GM21381 (cell line): ENCODE measurements around the gene ANKRD53.

Source experiments
- ATAC-seq: cut with Tn5 transposase; IDR thresholded peaks from one replicate; pipeline ENCODE4 v1.9.1; 2021; ENCODE audit warnings: mild to moderate bottlenecking, moderate library complexity; ENCODE audit not compliant: unreplicated experiment

ANKRD53 gene

DNA sequence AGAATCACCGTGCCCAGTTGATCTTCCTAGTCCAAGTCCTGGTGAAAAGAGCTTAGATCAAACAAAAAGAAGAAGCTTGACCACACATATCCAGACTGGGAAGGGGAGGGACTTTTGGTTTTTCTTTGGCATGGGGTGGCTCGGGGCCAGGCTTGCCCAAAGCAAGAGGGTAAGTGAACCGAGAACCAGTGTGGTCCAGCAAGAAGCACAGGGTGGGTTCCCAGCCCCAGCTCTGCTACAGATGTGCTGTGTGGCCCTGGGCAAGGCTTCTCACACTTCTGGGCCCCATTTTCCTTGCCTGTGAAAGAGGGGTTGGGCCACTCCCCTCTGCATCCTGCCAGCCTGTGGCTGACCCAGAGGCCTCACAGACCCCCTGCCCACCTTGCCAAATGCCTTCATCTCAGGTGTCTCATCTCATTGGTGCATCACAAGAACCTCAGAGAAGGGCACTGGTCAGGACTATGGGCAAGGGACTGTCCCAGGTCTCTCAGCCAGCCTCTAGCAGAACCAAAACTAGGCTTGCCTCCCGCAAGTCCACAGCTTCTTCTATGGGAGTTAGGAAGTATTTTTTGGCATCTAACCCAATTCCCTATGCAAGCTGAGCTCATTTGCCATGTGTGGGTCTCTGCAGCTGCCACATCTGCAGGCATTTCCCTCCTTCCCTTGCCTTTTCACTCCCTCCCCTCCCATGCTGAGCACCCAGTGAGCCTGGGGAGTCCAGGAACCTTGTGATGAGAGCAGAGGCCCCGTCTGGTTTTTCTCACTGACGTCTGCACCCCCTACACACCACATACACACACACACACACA is 35.8 kb upstream of the ANKRD53 start:
- ATAC-seq, result no peak

GRCh38 chr2:70943205-70943871 is 35.1 kb upstream of the ANKRD53 start:
- ATAC-seq, result no peak

DNA sequence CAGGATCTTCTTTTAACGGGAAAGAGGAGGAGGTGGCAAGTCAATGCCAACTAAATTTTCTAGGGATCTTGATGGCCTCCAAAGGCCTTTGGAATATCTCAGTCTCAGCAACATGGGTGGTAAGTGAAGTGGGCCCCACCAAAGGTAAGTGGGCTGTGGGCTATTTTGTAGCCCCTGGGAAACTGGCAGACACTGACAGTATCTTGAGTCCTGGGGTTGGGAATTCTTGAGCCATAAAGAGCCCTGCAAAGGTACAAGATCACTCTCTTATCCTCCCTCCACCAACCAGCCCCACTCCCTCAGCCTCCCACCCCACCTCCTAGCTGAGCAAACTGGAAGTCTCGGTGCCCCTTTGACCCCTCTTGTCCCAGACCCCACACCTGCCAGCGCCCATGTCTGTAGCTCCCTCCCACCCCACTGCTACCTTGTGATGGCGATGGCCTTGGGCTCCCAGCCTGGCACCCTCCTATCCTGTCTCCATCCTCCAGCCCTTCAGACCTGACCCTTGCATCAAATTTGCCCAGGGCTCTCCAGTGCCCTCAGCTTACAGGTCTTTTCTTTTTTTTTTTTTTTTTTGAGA is 34.2 kb upstream of the ANKRD53 start:
- ATAC-seq, result no peak

GRCh38 chr2:70946832-70947442 is 31.5 kb upstream of the ANKRD53 start:
- ATAC-seq, result no peak

DNA sequence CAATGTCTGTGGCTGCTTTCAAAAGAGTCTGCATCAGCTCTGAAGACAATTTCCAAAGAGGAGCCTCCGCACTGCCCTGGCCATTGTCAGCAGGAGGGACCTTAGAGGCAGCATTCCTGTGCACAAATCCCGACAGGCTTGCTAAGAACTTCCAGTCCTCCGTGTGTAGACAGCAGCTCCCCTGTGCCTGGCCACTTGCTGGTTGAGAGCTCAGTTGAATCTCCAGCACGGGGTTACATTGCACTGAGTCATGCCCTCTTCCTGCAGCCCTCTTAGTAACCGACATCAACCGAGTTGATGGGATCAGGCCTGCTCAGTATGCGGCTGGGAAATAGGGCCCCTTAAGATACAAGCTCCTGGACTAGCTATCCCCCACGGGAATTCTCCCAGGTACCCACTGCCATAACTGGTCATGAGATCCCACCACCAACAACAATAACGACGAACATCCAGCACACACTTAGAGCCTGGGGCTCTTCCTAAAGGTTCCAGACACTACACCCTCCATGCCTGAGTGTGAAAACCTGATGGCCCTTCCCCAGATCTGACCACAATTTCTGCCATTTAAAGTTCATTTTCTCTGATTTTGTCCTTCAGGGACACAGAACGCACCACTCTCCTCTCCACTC is 30.8 kb upstream of the ANKRD53 start:
- ATAC-seq, result no peak

- peak; percentile 70 for ATAC-seq
Observed at GRCh38 chr2:70948337-70949003, 30.0 kb upstream of the ANKRD53 start.

GRCh38 chr2:70949086-70949485 is 29.3 kb upstream of the ANKRD53 start:
- ATAC-seq, result no peak

DNA sequence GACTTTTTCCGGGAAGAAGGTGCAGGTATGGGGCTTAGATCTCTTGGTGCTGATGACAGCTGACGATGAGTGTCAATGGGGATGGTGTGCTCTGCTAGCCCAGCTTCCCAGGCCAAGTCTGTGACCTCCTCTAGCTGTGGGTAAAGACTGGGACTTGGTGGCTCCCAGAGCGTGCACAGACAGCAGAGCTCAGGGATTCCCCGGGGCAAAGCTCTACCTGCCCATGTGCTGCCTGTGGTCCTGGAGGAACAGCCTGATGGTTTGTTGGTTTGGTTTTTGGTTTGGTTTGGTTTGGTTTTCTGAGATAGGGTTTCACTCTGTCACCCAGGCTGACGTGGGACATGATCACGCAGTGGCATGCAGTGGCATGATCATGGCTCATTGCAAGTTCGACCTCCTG is 23.5 kb upstream of the ANKRD53 start:
- ATAC-seq, result no peak

GRCh38 chr2:70956141-70956540 is 22.3 kb upstream of the ANKRD53 start:
- no peak for ATAC-seq

- no peak for ATAC-seq
Observed at GRCh38 chr2:70957798-70958197, 20.6 kb upstream of the ANKRD53 start.

- no peak for ATAC-seq
Observed at GRCh38 chr2:70958759-70959158, 19.7 kb upstream of the ANKRD53 start.

DNA sequence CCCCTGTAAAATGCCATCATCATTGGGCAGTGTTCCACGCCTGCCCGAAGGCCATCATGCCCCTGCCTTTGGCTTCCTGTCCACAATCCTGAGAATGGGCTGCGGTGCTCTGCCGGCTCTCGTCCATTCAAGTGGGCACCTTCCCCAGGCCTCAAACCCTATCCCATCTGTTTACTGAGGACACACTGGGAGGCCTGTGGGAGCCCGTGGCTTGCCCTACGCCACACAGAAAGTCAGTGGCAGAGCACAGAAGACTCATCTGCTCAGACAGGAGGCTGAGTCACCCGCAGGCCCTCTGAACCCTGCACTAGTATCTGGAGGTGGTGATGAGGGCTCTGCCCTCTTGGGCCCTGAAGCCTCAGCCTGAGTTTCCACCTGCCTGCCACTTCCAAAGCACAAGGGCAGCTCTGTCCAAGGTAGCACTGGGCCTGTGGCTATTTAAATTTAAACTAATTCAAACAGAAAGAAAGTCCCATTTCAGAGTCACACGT is 19.1 kb upstream of the ANKRD53 start:
- ATAC-seq, result no peak

DNA sequence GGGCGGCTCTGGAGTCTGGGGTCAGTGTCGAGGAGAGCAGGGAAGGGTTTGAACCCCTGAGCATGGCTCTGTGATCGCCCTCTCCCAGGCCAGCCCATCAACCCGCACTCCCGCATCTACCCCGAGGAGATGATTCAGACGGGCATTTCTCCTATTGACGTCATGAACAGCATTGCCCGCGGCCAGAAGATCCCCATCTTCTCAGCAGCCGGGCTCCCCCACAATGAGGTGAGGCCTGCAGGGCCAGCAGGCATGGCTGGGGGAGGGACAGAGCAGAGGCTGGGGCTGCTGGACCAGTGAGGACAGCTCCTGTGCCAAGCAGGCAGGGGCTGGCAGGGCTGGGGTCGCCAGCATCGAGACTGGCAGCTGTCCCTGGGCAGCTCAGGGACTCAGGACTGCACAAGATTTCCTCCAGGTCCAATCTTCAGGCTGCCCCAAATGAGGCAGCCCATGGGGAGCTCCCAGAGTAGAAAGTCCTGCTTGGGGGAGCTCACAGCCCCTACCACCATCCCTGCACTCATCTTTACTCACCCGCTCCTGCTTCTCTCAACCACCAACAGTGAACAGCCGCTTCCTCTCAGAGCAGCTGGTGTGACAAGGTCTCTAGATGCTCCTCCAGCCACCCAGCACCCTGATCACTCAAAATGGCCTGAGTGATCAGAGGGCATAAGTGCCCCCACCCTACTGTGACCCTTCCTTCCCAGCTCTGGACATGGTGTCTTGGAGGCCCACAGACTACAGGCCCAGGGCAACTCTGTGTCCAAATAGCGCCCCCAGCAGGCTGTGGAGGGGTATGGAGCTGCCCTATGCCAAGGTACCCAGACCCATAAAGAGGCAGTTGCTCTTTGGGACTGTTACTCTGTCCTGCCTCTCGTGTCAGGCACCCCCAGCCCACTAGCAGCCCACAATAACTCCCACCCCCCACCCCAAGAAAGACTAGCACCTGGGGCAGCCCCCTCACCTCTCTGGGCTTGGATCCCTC is 18.3 kb upstream of the ANKRD53 start:
- ATAC-seq, result no peak

GRCh38 chr2:70960833-70961647 is 17.4 kb upstream of the ANKRD53 start:
- no peak for ATAC-seq

DNA sequence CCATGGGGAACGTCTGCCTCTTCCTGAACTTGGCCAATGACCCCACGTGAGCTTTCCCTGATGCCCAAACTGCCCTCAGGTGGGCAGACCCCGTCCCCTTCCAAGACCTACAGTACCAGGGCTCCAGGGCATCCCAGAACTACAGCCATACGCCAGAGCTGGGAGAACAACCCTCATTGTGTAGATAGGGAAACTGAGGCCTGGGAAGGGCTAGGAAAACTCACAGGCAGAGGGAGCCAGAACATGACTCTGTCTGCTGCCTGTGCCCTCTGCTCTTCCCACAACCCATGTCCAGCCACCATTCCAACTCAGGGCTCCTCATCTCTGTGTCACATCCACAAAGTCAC is 16.8 kb upstream of the ANKRD53 start:
- no peak for ATAC-seq

- ATAC-seq, result no peak
Observed at GRCh38 chr2:70962211-70962884, 16.1 kb upstream of the ANKRD53 start.

- ATAC-seq, result no peak
Observed at GRCh38 chr2:70962885-70963878, 15.2 kb upstream of the ANKRD53 start.
